K562 (cell line): ENCODE results near the gene KCTD21. TPM values are rescaled to one million over a fixed set of nuclear protein-coding genes. Genes with fewer than 3 reads are reported as not detected.

Experiments used
- CBX3 ChIP-seq, 2 experiments: IDR thresholded peaks; 1 replicate in 1 of 2; 2 replicates in 1 of 2; pipeline ENCODE4 v1.6.1; 2012; ENCODE audit warnings: inconsistent platforms in 2 of 2, low read length in 2 of 2, borderline replicate concordance in 1 of 2, control low read depth in 1 of 2
- CEBPB ChIP-seq: fragments of 450-650 bp; IDR thresholded peaks from 2 replicates; pipeline ENCODE4 v1.6.1; 2016; ENCODE audit warnings: missing genetic modification characterization, missing compliant biosample characterization
- CREB3 ChIP-seq: fragments of 450-650 bp; conservative IDR thresholded peaks from 2 replicates; pipeline ENCODE4 v1.6.1; 2016; ENCODE audit warnings: missing genetic modification characterization, low read depth, mild to moderate bottlenecking, missing compliant biosample characterization, moderate library complexity
- CTCF ChIP-seq, 3 experiments: IDR thresholded peaks in 2 of 3; conservative IDR thresholded peaks in 1 of 3; 2 replicates each; pipeline ENCODE4 v1.5.1; 2011 to 2012; ENCODE audit warnings: low read length in 3 of 3, mild to moderate bottlenecking in 3 of 3, control low read depth in 2 of 3, improper control_type of control experiment in 1 of 3, inconsistent platforms in 1 of 3, low read depth in 1 of 3, mixed read lengths in 1 of 3, moderate library complexity in 1 of 3; ENCODE audit not compliant: insufficient read depth in 2 of 3
- HMBOX1 ChIP-seq: sonication (generic); IDR thresholded peaks from 2 replicates; pipeline ENCODE4 v1.6.1; 2016
- L3MBTL2 ChIP-seq: fragments of 450-650 bp; IDR thresholded peaks from 2 replicates; pipeline ENCODE4 v1.6.1; 2016; ENCODE audit warnings: mild to moderate bottlenecking, moderate library complexity
- NCOA1 ChIP-seq: fragments of 450-650 bp; IDR thresholded peaks from 2 replicates; pipeline ENCODE4 v1.6.1; 2016; ENCODE audit warnings: low read depth
- NR2C2 ChIP-seq, 2 experiments: fragments of 200-800 bp in 1 of 2; sonication (Bioruptor generic) in 1 of 2; sonication (generic) in 1 of 2; formaldehyde crosslinking in 1 of 2; IDR thresholded peaks; 2 replicates each; pipeline versions ENCODE4 v1.6.1 to v1.8.0; 2016 to 2022; ENCODE audit warnings: mild to moderate bottlenecking in 1 of 2, missing compliant biosample characterization in 1 of 2, missing genetic modification characterization in 1 of 2, missing genetic modification reagents in 1 of 2
- SMAD4 ChIP-seq: fragments of 250-450 bp; sonication (Bioruptor Pico); conservative IDR thresholded peaks from 2 replicates; pipeline ENCODE4 v1.8.0; 2021; ENCODE audit warnings: inconsistent platforms, mild to moderate bottlenecking, moderate library complexity
- STAG1 ChIP-seq: sonication (generic); formaldehyde crosslinking; IDR thresholded peaks from 2 replicates; pipeline ENCODE4 v1.5.0; 2020; ENCODE audit warnings: missing genetic modification reagents, borderline replicate concordance
- ZNF280B ChIP-seq: fragments of 250-450 bp; sonication (Bioruptor Pico); IDR thresholded peaks from 2 replicates; pipeline ENCODE4 v1.5.1; 2021; ENCODE audit warnings: mild to moderate bottlenecking
- polyA plus RNA-seq, 8 experiments: library from polyadenylated mRNA; depleted of rRNA in 4 of 8; stranded (reverse) in 5 of 8; unstranded in 3 of 8; fragments of >200 nt; fragmentation: Nextera tagmentation in 2 of 8; fragmentation: Illumina TruSeq in 1 of 8; extraction: Ambion mirVana in 2 of 8; extraction: Trizol in 1 of 8; gene quantifications; 2 replicates each; pipeline versions ENCODE4 v1.2.1 to v1.2.3, GENCODE V29; 2011 to 2014; ENCODE audit warnings: inconsistent platforms in 1 of 8, missing spikeins in 1 of 8
- total RNA-seq, 7 experiments: library from RNA; depleted of rRNA in 6 of 7; stranded (reverse); fragments of >200 nt in 6 of 7; fragmentation: Illumina TruSeq in 2 of 7; extraction: Trizol in 2 of 7; gene quantifications; 2 replicates each; pipeline versions ENCODE4 v1.2.1 to v1.2.3, GENCODE V29; 2011 to 2021; ENCODE audit warnings: low replicate concordance in 1 of 7
- TF ChIP-seq, protein P1 (sequence below): sonication (generic); formaldehyde crosslinking; IDR thresholded peaks from 2 replicates; pipeline ENCODE4 v1.8.1; 2023; ENCODE audit warnings: mild to moderate bottlenecking, missing genetic modification reagents
- TF ChIP-seq, protein P2 (sequence below), 2 experiments: fragments of 250-450 bp in 1 of 2; fragments of 450-650 bp in 1 of 2; sonication (Bioruptor Pico) in 1 of 2; IDR thresholded peaks; 2 replicates each; pipeline versions ENCODE4 v1.6.1 to v1.8.0; 2016 to 2021; ENCODE audit warnings: mild to moderate bottlenecking in 2 of 2, moderate library complexity in 2 of 2, missing compliant biosample characterization in 1 of 2, missing genetic modification characterization in 1 of 2
- TF ChIP-seq, protein P3 (sequence below): fragments of 250-450 bp; sonication (Bioruptor Pico); IDR thresholded peaks from 2 replicates; pipeline ENCODE4 v1.4.0; 2020; ENCODE audit warnings: mild to moderate bottlenecking, moderate library complexity

KCTD21 gene
- total and polyA plus RNA-seq, 9 of the 15 experiments (the other 6 are each of a cell fraction or from before 2014, with no cell fraction given) = 0.34 to 5.4 (median 1.9) TPM

- TF ChIP-seq CEBPB (tag) = no peak
- TF ChIP-seq CBX3 (IDR thresholded peaks at IDR 0.05; ENCODE audit: borderline replicate concordance in 1 of 2, low read length in 2 of 2) = no peak
- no peak for TF ChIP-seq STAG1 (CRISPR knock-in tag)
- TF ChIP-seq CTCF (IDR thresholded peaks at IDR 0.05 in 2 of 3, conservative IDR thresholded peaks at IDR 0.05 in 1 of 3; ENCODE audit: insufficient read depth in 2 of 3, low read depth in 1 of 3, low read length in 3 of 3) = no peak
- peak; percentile 69 for TF ChIP-seq SMAD4 (CRISPR knock-in tag)
- no peak for TF ChIP-seq ZNF280B (CRISPR knock-in tag)
- TF ChIP-seq, protein P1, sequence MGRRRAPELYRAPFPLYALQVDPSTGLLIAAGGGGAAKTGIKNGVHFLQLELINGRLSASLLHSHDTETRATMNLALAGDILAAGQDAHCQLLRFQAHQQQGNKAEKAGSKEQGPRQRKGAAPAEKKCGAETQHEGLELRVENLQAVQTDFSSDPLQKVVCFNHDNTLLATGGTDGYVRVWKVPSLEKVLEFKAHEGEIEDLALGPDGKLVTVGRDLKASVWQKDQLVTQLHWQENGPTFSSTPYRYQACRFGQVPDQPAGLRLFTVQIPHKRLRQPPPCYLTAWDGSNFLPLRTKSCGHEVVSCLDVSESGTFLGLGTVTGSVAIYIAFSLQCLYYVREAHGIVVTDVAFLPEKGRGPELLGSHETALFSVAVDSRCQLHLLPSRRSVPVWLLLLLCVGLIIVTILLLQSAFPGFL = no peak
- TF ChIP-seq, protein P2, sequence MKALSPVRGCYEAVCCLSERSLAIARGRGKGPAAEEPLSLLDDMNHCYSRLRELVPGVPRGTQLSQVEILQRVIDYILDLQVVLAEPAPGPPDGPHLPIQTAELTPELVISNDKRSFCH (CRISPR knock-in tag; IDR thresholded peaks at IDR 0.05) = no peak
- TF ChIP-seq, protein P2 (tag; IDR thresholded peaks at IDR 0.05) = peak; percentile 63; the same call in 1 of the 2 replicates
- TF ChIP-seq L3MBTL2 = peak; percentile 61; the same call in 1 of the 2 replicates
- TF ChIP-seq NR2C2 (CRISPR knock-in tag; IDR thresholded peaks at IDR 0.05) = no peak
- 0 out of 2 replicates have a peak, but pooled peaks have one; percentile 13 for TF ChIP-seq NR2C2 (tag; IDR thresholded peaks at IDR 0.05)
- peak; percentile 48; the same call in 1 of the 2 replicates for TF ChIP-seq HMBOX1
- peak; percentile 76; the same call in 1 of the 2 replicates for TF ChIP-seq CREB3 (tag)
- TF ChIP-seq NCOA1 = no peak
- TF ChIP-seq, protein P3, sequence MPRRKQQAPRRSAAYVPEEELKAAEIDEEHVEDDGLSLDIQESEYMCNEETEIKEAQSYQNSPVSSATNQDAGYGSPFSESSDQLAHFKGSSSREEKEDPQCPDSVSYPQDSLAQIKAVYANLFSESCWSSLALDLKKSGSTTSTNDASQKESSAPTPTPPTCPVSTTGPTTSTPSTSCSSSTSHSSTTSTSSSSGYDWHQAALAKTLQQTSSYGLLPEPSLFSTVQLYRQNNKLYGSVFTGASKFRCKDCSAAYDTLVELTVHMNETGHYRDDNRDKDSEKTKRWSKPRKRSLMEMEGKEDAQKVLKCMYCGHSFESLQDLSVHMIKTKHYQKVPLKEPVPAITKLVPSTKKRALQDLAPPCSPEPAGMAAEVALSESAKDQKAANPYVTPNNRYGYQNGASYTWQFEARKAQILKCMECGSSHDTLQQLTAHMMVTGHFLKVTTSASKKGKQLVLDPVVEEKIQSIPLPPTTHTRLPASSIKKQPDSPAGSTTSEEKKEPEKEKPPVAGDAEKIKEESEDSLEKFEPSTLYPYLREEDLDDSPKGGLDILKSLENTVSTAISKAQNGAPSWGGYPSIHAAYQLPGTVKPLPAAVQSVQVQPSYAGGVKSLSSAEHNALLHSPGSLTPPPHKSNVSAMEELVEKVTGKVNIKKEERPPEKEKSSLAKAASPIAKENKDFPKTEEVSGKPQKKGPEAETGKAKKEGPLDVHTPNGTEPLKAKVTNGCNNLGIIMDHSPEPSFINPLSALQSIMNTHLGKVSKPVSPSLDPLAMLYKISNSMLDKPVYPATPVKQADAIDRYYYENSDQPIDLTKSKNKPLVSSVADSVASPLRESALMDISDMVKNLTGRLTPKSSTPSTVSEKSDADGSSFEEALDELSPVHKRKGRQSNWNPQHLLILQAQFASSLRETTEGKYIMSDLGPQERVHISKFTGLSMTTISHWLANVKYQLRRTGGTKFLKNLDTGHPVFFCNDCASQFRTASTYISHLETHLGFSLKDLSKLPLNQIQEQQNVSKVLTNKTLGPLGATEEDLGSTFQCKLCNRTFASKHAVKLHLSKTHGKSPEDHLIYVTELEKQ (CRISPR knock-in tag) = no peak
Measured at GRCh38 chr11:78166855-78167469, 21.5 kb downstream of the KCTD21 start (continued).
